ENCODE data around the gene SLC47A1.
"Not testable (repeated sequence)": the region's sequence is repeated elsewhere in the genome, so short reads cannot be mapped to it uniquely, and the experiment has no call there.

Gene SLC47A1

DNA sequence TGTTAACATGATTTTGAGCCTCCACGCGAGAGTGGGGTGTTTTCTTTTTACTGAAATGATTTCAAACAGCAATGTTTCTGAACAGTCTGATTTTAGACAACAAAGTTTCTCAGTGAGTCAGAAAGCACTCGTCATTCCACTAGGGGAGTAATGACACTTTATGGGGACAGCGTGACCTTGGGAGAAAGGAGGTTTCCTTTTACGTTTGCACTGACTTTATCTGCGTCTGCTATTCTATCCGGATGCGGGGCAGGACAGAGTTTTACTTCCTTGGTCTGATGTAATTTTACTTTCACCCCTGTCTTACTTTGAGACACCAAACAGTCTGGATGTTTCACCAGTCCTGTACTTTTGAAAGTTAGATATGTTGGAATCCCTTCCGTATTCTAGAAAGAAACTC, 20.7 kb downstream of the SLC47A1 start:
- DNase-seq (ENCODE audit: low read depth in 2 of 2) = no peak

DNA sequence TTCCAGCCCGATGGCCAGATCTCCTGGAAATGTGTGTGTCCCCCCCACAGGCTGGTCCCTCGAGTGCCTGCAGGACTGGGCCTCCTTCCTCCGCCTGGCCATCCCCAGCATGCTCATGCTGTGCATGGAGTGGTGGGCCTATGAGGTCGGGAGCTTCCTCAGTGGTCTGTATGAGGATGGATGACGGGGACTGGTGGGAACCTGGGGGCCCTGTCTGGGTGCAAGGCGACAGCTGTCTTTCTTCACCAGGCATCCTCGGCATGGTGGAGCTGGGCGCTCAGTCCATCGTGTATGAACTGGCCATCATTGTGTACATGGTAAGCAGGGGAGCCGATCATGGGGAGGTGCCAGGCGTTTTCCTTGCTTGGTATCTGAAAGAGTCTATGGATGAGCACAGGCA, 22.1 kb downstream of the SLC47A1 start:
- no peak for DNase-seq (ENCODE audit: low read depth in 2 of 2)

DNA sequence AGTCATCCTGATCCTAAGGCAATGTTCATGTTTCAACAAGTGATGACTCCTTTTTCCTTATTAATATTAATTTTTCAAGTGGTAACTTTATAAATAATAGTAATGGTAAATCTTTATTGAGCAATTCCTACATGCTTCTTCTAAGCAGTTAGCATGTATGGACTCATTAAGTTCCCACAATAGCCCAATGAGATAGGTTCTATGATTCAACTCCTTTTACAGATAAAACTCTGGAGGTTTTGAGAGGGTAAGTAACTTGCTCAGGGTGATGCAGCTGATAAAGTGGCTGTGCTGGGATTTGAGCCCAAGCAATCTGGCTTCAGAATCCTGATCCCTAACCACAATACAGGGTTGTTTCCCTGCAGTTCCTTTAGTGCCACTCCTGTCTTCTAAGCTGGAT, 25.3 kb downstream of the SLC47A1 start:
- DNase-seq (ENCODE audit: low read depth in 2 of 2) = no peak

DNA sequence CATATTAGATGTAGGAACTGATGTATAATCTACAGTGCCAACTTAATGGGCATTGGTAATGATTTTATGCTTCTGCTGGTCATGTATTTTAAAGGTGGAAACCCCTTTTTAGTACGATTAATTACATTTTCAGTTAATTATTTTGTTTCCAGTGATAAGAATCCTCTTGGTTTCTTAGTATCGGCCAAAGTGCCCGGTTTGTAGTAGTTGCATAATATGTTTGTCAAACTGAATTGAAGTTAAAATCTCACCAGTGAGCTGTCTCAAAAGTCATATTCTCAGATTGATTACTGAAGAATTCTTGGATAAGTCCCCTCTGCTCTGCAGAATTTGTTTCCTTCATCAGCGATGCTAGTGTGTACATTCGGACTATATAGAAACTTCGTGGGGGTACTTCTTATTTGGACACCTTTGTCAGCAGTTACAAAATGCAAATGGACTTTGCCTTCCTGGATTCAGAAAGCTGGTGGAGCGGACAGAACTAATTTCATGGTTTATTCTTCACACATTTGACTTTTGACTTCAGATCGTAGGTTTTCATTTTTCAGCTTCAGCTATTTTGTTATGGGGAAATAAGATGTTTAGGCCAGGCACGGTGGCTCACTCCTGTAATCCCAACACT, 28.2 kb downstream of the SLC47A1 start:
- no peak for DNase-seq (ENCODE audit: low read depth in 2 of 2)

DNA sequence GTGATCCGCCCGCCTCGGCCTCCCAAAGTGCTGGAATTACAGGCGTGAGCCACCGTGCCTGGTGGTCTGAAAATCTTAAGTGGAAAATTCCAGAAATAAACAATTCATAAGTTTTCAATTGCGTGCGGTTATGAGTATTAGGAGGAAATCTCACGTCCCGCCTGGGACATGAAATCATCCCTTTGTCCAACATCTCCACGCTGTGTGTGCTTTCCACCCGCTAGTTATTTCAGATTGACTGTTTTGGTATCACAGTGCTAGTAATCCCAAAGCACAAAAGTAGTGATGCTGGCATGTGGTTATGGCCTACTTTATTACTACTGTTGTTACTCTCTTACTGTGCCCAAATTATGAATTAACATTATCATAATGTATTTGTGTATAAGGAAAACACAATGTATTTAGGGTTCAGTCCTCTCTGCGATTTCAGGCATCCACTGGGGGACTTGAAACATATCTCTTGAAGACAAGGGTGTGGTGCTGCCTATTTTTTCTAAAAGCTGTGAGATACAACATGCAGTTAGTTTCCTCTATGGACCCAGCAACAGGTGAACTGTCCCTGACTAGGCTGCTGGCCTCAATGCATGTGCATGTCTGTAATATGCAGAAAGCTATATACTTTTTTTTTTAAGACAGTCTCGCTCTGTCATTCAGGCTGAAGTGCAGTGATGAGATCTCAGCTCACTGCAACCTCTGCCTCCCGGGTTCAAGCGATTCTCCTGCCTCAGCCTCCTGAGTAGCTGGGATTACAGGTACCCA, 32.3 kb downstream of the SLC47A1 start:
- no peak for DNase-seq (ENCODE audit: low read depth in 2 of 2)

DNA sequence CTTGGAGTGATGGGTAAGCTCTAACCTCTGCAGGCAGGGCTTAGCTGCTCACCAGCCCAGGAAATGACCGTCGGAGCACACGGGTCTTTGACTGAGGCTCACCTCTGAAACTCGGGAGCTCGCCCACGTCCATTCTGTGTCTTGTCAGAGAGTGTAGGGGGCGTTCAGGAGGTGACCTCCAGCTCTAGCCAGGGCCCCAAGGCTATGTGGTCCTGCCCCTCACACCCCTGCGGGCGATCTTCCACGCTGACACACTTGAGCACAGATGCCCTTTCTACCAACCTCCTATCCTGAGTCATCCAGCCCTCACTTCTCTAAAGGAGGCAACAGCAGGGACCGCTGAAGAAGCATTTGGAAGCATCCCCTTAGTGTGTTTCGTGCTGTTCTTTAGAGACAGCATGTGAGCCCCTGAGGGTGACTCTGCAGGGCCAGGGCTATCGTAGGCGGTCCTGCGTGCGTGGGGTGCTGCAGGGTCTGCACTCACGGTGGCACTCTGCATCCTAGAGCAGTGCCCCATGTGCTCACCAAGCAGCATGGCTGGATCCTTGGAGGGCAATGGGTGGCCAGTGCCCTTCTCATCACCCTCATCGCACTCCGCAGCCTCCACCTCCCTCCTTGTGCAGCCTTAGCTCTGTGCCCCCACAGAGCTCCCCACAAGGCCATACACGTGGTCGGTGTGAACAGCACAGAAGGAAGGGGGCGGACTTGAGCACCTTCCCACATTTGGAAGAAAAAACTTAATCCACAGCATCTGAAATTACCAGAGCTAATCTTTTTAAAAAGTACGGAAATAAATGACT, 33.8 kb downstream of the SLC47A1 start:
- DNase-seq (ENCODE audit: low read depth in 2 of 2) = no peak

DNA sequence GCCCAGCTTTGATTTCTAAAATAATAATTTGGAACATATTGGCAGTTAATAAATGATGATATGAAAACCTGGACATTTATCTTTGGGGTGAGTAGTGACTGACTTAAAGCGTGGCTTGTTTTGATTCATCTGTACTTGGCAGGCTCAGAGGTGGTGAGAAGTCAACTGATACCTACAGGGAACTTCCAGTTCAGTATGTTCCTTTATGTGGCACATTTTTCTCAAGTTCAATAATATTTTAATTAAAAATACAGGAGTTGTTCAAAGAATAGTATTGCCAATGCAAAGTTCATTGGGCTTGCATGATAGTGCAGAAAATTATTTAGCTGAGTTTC, 34.3 kb downstream of the SLC47A1 start:
- DNase-seq (ENCODE audit: low read depth in 2 of 2) = no peak

DNA sequence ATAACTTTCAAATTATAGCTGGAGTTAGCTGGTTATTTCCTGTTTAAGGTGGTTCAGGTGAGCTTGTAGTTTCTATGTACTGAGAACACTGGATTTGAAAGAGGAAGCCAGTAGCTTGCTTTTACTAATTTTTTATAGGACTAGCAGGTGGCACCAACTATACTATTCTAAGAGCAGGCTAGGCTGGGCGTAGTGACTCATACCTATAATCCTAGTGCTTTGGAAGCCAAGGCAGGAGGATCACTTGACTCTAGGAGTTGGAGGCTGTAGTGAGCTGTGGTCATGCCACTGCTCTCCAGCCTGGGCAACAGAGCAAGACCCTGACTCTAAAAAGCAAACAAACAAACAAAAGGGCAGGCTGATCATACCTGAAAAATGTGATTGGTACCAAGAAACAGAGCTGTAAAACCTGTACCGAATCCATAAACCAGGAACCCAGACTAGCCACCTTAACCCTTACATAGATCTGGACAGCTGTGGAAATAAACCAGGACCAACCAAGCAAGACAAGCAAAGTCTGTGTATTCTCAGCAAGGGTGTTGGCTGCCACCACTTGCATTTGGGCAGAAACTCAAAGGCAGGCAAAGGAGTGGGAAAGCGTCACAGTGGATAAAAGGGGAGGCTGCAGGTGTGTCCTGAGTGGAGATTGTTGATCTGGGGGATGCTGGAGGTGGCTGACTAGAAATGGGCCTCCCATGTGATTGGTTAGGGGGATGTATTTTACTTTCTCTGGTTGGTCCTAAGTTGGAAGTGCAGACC, 36.3 kb downstream of the SLC47A1 start:
- DNase-seq (ENCODE audit: low read depth in 2 of 2) = no peak

DNA sequence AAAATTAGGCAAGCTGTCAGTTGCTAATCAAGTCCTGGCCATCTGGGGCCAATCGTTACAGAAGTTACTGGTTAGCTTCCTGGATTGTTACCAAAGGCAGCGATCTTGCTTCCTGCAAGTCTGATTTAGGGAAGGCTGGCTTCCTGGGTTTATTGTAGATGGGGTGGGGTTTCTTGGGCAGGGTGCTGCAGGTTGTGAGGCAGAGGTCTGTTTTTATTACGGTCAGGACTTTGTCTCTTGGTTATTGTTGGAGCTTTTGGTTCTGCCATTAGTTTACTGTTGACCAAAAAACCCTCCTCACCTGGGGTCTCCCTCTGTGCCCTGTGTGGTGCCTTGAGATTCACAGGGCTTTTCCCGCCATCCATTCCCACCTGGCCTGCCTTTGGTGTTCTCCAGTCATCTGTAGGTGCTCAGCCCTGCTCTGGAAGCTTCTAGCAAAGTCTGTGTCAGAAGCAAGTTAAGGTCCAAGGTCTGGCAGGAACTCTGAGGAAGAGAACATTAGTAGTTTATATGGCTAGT, 36.9 kb downstream of the SLC47A1 start:
- DNase-seq (ENCODE audit: low read depth in 2 of 2) = no peak

DNA sequence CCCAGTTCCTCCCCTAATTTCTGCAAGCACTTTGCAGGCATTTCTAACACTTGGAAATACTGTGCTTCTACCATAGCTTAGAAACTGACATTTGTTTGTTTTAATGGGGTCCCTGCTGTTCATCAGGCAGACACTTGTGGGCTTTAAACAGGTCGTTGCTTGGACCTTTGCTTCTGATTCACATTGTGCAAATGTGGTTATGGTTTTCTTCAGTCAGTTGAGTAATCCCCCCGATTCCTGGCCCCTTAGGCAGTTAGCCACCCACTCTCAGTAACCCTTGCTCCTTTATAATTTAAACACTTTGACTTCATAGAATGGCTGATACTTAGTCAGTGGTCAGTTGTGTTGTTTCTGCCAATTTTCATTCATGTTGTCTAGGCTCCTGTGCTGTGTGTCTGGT, 39.4 kb downstream of the SLC47A1 start:
- DNase-seq (ENCODE audit: low read depth in 2 of 2) = no peak

DNA sequence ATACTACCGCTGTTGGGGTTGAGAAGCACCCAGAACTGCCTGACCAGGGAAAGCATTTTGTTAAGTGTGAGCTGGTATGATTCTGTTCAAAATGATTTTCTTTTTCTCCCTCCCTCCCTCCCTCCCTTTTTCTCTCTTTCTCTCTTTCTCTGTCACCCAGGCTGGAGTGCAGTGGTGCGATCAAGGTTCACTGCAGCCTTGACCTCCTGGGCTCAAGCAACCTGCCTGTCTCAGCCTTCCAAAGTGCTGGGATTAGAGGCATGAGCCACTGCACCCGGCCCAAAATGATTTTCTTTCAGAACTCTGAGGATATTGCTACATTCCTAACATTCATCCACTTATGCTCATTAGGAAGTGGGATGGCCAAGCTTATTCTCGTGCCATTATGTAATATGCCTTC, 41.3 kb downstream of the SLC47A1 start:
- no peak for DNase-seq (ENCODE audit: low read depth in 2 of 2)

DNA sequence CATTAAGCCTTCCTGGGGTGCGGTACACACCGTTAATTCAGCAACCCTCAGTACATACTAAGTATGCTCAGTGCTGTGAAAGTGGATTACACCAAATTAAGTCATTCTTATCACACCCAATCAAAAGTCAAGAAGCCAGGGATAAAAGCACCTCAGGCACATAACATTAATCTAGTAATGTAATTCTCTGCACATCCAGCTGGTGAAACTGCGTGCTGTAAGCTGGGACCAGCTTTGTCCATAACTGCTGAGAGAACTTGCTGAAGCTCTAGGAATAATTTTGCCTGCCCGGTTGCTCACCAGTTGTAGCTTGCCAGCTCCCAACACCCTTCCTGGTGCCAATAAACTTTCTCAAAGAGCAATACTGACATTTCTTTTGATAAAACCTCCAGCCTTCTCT, 44.9 kb downstream of the SLC47A1 start:
- no peak for DNase-seq (ENCODE audit: low read depth in 2 of 2)

DNA sequence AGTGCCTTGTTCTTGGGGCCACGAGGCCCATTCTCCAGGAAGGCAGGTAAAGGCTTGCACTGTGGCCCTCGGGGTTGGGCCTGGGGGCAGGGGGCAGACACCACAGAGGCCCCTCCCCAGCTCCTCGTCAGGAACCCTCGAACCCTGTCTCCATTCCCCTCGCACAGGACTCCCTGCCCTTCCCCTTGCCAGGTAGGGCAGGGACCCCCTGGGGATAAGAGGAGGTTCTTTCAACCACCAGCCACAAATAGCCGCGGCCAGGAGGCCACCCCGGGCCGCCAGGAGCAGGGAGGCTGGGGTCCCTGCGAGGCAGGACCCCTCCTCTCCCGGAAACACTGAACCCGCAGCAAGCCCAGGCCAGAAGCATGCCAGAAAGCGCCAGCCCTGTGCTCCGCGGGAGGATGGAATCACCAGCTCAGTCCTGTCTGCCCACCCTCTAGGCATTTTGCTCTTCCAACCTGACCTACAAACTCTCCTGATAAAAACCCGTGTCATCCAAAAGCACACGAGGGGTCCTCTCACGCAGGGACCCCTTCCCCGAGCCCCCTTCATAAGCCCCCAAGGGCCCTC, 45.6 kb downstream of the SLC47A1 start:
- DNase-seq (ENCODE audit: low read depth in 2 of 2) = no peak

DNA sequence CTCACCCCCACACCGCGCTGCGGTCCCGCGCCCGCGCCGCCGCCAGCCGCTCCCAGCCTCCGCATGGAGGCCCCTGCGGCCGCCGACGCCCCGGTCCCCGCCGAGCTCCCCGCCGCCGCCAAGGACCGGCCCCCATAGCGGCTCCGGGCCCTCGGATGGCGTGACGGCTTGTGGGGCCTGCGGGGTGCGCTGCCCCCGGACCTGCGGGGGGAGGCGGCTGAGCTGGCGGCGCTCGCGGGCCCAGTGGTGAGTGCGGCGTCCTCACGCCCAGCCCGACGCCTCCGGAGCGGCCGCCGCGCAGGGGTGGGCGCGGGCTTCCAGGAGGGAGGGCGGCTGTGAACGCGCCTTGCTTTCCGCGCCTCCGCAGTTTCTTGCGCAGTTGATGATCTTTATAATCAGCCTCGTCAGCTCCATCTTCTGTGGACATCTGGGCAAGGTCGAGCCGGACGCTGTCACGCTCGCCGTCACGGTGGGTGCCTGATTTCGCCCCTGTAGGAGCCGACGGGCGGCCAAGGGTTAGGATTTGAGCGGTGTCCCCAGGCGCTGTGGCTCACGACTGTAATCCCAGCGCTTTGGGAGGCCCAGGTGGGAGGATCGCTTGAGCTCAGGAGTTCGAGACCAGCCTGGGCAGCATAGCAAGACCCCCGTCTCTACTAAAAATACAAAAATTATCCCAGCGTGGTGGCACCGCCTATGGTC, 46.4 kb downstream of the SLC47A1 start:
- DNase-seq (ENCODE audit: low read depth in 2 of 2) = no peak

DNA sequence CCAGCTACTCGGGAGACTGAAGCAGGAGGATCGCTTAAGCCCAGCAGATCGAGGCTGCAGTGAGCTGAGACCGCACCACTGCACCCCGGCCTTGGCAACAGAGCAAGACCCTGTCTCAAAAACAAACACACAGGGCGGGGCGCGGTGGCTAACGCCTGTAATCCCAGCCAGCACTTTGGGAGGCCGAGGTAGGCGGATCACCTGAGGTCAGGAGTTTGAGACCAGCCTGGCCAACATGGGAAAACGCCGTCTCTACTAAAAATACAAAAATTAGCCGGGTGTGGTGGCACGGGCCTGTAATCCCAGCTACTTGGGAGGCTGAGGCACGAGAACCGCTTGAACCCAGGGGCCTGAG, 46.9 kb downstream of the SLC47A1 start:
- not testable (repeated sequence) for DNase-seq (ENCODE audit: low read depth in 2 of 2)

DNA sequence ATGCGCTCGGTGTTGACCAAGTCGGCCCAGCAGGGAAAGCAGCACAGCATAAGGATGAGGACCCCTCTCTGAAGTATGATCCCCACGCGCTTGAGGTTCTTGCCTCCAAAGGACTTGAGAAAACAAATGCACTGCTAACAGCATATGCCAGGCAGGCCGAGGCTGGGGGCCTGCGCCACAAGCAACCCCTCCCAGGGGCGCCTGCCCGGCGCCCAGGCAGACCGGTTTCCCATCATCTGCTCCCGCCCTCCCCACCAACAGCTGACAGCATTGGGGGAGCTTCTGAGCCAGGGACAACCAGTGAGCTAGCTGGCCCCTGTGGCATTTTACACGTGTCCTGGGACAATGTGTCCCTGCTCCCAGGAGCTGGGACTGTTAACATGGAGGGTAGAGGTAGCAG, 48.5 kb downstream of the SLC47A1 start:
- not testable (repeated sequence) for DNase-seq (ENCODE audit: low read depth in 2 of 2)

DNA sequence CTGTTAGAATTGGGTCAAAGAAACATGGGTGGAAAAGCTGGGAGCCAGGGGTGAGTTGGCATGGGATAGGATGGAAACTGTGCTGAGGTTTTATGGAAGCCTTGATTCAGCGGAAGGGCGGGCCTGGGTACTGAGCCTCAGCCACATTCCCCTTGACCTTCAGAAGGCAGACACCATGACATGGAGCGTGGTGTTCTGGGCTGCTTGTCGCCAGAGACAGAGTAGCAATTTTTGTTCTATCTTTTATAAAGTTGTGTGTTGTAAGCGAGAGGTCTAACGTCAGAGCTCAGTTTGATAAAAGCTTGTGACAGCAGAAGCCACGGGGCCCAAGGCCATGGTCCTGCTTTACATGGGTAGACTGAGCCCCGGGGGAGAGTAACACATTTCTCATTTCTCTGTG, 50.2 kb downstream of the SLC47A1 start:
- DNase-seq (ENCODE audit: low read depth in 2 of 2) = no peak

DNA sequence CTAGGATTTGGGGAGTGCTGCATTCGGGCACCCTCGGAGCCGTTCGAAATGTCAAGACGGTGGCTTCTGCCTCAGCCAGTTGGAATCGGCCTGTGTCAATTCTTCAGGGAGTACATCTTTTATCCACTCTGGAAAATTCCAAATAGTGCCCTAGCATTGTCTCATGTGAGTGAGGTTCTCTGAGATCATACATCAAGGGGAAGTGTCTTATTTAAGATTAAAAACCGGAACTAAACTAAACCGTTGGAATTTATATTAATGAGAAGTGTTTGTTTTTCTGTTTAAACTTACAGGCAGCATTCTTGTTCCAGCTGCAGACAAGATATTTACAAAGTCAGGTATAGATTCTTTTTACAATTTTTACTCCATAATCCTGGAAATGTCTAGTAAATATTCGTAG, 56.8 kb downstream of the SLC47A1 start:
- DNase-seq (ENCODE audit: low read depth in 2 of 2) = no peak

DNA sequence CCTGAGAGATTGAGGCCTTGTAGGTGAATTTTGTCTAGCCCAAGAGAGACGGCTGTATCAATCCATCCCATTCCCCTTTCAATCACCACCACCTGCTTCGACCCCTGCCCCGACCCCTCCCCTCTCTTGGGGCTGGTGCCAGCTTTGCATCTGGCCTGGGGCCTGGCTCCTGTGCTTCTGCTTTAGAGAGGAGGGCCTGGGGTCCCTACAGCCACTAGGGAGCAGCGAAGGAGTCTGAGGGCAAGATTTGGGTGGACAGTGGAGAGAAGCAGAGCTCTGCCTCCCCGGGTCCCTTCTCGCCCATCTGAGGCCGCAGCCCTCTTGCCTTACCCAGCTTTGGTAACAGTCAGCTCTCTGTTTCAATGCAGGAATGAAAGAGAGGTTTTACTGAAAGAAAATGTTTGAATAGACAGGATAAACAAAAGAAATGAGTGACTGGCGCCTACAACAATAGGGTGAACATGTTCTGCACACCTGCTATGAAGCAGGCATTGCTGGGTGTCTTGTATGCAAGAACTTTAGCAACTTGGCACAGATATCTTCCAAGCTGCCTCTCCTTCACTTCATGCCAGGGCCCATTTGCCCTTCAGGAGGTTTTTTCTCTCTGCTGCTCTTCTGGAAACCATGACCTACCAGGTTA, 57.4 kb downstream of the SLC47A1 start:
- DNase-seq (ENCODE audit: low read depth in 2 of 2) = no peak

DNA sequence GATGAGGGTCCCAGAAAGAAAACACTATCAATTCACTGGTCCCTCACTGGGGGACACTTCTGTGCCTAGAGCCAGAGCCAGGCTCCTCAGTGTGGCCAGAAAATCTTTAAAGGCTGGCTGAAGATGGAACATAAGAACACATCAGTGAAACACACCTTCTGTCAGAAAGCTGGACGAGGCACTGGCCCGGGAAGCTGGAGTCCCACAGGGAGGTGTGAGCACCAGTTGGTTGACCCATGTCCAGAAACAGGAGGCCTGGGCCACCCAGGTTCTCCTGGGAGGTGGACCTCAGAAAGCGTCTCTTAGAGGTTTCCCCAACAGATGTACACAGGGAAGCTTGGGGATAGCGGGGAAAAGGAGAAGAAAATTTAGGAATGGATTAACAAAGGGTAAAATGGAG, 58.7 kb downstream of the SLC47A1 start:
- no peak for DNase-seq (ENCODE audit: low read depth in 2 of 2)

DNA sequence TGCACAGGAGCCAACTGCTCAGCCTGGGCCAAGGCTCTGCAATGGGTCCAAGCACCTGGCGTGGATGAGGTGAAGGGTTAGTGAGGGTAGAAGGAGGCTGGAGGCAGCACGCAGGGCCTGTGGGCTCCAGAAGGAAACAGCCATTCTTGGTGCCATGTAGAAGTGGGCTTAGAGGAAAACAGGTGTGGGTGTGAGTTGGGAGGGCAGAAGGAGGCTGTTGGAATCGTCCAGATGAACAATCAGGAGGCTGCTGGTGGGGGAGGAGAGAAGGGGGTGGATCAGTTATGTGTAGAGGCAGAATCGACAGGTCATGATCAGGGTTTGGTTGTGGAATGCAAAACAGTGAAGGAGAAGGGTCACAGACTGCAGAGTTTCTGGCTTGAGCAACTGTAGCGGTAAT, 63.2 kb downstream of the SLC47A1 start:
- no peak for DNase-seq (ENCODE audit: low read depth in 2 of 2)
